PFSK-1 (cell line): Measurements from ENCODE around the gene RSU1.

Experiments used
- POLR2AphosphoS5 ChIP-seq: IDR thresholded peaks from 2 replicates; pipeline ENCODE4 v1.6.1; 2012; ENCODE audit warnings: low read depth, mild to moderate bottlenecking, control low read depth, low read length, moderate library complexity
- REST ChIP-seq, 2 experiments: IDR thresholded peaks; 2 replicates each; pipeline versions ENCODE4 v1.6.1 to v1.8.0; 2011 to 2012; ENCODE audit warnings: low read depth in 2 of 2, low read length in 2 of 2, control low read depth in 1 of 2, inconsistent platforms in 1 of 2, mild to moderate bottlenecking in 1 of 2, moderate library complexity in 1 of 2; ENCODE audit not compliant: insufficient read depth in 1 of 2

- TF ChIP-seq POLR2AphosphoS5: no peak
- TF ChIP-seq REST (IDR thresholded peaks at IDR 0.05; ENCODE audit: insufficient read depth in 1 of 2, low read depth in 2 of 2, low read length in 2 of 2): no peak
These were observed 31.4 kb upstream of the RSU1 start for GRCh38 chr10:16848562-16849154.
